Fibroblast of upper back skin (primary cell): ENCODE measurements around the gene GGN.
"Not testable (repeated sequence)": the region's sequence is repeated elsewhere in the genome, so short reads cannot be mapped to it uniquely, and the experiment has no call there.

Experiments
- DNase-seq: peaks from one replicate; pipeline ENCODE4 v3.0.0-alpha.2; 2013

GGN gene

DNA sequence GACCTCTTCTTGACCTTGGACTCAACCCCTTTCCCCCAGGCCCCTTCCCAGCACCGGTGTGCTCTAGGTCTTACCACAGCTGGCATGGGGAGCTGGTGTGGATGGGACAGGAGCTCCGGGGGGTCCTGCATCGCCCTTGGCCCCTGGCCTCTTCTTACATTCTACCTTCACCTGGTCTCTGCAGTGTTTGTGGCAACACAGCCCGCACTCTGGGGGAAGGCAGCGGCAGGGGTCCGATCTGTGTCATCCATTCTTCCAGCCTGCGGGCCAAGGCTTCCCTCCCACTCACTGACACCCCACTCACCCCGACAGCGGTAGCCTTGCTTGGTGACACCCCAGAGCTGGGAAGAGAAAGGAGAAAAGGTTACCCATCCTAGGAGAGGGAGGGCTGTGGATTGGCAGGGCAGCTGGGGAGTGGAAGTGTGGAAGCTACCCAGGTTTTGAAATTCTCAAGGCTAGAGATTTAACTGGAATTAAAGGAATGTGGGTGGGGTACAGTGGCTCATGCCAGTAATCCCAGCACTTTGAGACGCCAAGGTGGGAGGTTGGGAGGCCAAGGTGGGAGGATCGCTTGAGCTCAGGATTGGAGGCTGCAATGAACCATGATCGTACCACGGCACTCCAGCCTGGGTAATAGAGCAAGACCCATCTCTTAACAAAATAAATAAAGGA is 23.3 kb upstream of the GGN start:
- no peak for DNase-seq

DNA sequence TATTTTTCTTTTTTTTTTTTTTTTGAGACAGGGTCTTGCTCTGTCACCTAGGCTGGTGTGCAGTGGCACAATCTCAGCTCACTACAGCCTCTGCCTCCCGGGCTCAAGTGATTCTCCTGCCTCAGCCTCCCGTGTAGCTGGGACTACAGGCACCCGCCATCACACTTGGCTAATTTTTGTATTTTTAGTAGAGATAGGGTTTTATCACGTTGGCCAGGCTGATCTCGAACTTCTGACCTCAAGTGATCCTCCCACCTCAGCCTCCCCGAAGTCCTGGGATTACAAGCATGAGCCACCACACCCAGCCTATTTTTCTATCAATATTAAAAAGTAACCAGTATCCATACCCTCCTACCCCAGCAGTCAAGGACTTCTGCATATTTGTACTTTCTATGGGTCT is 22.6 kb upstream of the GGN start:
- not testable (repeated sequence) for DNase-seq

DNA sequence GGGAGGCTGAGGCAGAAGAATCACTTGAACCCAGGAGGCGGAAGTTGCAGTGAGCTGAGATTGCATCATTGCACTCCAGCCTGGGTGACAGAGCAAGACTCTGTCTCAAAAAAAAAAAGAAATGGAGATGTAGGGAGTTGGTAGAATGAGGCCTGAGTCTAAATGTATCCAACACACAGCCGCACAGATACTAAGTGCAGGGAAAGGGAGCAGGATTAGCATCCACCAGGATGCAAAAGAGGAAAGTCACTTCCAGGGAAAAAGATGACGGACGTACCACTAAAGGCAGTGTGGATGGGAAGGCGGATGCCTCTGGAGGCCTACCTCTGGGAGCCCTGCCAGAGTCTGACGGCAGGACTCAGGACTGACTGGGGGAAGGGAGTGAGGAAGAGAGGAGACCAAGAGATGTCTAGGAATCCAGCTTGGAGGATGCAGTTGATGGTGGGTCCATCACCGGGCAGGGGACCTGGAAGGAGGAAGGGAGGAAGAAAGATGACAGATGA is 21.8 kb upstream of the GGN start:
- peak; percentile 70 for DNase-seq

DNA sequence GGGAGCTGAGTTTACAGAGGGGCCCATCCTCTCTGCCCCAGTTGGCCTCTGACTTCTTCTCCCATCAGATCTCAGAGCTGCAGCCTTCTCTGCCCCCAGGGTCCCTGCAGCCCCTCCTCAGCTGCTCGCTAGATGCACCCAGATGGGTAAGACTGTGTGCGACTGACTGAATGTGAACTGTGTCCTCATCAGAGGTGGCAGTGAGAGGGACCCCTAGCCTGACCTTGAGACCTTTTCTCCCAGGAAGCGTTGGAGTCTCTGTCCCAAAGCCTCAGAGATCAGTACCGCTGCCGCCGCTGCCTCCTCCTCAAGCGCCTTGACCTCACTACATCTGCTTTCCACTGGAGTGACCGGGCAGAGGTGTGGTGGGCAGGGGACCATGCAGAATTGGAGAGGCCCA is 17.4 kb upstream of the GGN start:
- no peak for DNase-seq

DNA sequence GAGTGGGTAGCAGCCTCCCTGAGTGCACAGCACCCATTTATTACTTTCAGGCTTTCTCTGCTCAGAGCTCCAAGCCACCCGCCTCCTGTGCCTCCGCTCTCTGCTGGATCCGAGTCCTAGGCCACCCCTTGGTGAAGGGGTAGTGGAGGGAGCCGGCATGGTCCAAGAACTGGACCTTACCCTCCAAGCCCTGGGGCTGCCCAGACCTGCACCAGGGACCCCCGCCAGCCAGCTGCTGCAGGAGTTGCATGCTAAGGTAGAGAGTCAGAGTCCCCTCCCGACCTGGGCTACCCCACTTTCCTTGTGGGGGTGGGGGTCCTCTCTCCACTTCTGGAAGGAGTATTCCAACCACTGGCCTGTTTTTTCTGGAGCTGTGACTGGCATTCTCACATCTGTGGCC is 17.0 kb upstream of the GGN start:
- DNase-seq, result no peak

DNA sequence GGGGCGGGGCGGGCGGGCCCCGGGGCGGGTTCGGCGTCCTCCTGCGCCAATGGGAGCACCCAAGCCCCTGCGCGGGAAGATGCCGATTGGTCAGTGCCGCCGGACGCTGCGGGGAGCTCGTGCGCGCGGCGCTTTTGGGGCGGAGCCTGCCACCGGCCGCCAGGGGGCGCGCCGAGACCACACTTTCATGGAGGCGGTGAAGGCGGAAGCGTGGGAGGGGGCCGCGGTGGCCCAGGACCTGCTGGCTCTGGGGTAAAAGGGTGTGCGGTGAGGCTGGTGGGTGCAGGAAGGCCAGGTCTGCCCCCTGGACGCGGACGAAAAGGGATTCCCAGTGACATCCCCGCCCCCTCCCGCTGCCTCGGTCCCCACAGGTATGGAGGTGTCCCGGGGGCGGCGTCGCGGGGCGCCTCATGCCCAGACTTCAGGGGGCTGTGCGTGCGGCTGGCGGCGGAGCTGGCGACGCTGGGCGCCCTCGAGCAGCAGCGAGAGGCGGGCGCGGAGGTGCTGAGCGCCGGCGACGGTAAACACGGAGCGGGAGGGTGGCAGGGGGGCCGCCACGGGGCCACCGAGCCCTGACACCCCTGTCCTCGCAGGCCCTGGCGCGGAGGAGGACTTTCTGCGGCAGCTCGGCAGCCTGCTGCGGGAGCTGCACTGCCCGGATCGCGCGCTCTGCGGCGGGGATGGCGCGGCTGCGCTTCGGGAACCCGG is 15.3 kb upstream of the GGN start, which contains the start of gene FAM98C:
TSS of gene FAM98C (plus strand) at position 127 of the 708 bp plus-strand sequence. CDS start at position 188, 61 bp downstream.
- DNase-seq, result peak; percentile 96

DNA sequence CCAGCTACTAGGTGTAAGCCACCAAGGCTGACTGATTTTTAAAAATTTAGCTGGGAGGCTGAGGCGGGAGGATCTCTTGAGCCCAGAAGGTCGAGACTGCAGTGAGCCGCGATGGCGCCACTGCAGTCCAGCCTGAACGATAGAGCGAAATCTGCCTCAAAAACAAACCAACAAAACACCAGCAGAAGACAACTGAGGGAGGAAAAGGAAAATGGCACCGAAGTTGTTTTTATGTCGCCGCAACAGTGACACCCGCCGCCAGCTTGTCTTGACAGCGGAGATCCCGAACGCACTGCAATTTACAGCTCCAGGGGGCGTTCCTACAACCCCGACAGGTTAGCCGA is 14.8 kb upstream of the GGN start:
- DNase-seq, result no peak

DNA sequence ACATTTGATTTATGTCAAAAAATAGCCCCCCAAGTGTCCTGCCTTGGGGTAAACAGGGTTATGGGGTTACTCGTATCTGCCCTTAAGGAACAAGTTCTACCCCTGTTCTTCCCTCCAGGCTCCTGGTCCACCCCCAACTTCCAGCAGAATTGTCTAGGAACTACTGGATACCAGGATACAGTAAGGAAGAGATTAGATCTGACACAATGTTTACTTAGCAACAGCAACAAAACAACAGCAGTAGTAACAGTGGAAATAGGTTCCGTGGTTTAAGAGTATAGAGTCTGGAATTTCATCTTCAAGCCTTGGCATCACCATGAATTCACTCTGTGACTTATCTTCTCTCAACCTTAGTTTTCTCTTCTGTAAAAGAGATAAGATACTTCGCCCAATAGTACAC is 13.3 kb upstream of the GGN start:
- DNase-seq, result no peak

DNA sequence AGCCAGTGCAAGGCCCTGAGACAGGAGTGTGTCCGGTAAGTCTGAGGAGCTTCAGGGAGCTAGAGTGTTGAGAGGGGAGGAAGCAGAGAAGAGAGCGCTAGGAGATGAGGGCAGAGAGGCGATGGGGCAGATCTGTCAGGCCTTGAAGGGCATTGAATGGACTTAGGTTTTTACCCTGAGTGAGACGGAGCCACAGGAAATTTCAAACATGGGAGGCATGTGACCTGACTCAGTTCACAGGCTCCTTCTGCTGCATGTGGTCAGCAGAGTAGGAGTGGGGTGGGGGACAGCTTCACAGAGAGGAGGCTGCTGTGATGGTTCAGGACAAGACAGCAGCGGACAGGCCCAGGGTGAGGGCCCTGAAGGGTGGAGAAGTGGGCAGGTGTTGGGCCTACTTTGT is 12.5 kb upstream of the GGN start:
- DNase-seq, result no peak

DNA sequence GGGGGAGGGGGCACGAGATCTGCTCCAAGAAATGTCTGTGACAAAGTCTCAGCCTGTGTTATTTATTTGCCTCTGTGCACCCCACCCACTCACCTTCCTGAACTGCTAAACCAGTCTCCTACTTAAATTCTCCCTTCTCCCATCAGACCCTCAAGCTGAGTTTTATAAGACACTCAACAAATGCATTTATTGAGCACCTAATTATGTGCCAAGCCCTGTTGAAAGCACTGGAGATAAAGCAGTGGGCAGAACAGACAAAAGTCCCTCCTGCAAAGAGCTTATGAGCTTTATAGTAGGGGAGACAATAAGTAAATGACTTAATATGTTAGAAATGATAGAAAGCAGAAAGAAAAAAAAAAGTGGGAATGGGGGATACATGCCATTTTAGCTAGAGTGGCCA is 11.7 kb upstream of the GGN start:
- no peak for DNase-seq

DNA sequence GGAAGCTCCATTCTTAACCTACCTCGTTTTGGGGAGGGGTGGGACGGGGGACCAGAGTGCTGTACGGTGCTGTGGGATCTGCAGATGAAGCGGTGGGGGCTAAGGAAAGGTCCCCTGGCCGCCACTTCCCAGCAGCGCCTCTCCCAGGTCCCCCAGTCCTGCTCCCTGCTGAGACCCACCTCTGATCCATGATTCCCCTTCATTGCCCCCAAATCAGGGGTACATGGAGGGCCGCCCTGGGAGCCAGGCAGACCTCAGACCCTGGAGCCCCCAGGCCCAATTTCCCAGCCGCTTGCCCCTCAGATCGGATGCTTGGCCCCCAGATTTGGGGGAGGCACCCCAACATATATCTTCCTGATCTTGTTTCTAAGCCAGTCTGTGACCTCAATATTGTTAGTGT is 11.2 kb upstream of the GGN start:
- DNase-seq, result no peak

DNA sequence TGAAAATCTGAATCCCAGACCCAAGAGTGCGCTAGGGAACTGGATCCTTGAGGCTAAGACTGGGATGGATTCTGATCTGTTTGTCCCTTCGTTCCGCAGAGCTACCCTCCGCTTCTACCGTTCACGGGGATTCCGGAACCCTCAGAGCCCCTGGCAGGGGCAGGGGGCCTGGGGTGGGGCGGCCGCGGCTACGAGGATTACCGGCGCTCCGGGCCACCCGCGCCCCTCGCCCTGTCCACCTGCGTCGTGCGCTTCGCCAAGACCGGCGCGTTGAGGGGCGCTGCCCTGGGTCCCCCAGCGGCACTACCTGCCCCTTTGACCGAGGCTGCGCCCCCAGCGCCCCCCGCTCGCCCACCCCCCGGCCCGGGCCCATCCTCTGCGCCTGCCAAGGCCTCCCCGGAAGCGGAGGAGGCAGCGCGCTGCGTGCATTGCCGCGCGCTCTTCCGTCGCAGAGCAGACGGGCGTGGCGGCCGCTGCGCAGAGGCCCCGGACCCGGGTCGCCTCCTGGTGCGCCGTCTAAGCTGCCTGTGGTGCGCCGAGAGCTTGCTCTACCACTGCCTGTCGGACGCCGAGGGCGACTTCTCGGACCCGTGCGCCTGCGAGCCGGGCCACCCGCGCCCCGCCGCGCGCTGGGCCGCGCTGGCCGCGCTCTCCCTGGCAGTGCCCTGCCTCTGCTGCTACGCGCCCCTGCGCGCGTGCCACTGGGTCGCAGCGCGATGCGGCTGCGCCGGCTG is 7.7 kb upstream of the GGN start:
- no peak for DNase-seq

DNA sequence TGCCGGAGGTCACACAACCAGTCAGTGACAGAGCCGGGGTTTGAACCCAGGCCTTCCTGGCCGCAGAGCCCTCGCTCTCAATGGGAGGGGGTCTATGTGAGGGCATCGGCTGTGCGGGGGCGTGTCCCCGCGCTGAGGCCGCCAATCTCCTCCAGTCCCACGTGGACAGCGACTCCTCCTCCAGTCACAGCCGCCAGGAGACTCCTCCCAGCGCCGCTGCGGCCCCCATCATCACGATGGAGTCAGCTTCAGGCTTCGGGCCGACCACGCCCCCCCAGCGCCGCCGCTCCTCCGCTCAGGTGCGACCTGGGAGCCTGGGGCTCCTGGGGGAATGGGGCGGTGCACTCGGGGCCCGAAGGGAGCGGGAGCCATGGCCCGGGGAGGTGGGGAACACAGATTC is 6.7 kb upstream of the GGN start:
- DNase-seq, result peak; percentile 58

DNA sequence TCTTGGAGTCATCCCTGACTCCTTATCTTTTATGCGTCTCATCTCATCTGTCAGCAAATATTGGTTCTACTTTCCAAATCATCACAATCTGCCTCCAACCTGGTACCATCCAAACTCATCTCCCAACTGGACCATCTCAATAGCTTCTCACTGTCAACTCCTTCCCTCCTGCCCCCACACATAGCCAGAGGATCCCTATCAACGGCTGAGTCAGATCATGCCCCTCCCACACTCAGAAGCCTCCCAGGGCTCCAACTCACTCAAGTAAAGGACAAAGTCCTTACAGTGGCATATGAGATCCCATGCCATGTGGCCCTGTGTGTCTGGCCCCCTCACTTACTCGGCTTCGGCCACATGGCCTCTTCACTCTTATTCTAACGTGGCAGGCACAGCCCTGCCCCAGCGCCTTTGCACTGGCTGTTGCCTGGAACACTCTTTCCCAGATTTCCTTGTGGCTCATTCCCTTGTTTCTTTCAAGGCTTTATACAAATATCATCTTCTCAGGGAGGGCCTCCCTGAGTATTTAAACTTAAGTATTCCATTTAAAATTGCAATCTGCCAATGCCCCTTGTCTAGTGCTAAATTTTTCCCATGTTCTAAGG is 5.0 kb upstream of the GGN start:
- peak; percentile 39 for DNase-seq

DNA sequence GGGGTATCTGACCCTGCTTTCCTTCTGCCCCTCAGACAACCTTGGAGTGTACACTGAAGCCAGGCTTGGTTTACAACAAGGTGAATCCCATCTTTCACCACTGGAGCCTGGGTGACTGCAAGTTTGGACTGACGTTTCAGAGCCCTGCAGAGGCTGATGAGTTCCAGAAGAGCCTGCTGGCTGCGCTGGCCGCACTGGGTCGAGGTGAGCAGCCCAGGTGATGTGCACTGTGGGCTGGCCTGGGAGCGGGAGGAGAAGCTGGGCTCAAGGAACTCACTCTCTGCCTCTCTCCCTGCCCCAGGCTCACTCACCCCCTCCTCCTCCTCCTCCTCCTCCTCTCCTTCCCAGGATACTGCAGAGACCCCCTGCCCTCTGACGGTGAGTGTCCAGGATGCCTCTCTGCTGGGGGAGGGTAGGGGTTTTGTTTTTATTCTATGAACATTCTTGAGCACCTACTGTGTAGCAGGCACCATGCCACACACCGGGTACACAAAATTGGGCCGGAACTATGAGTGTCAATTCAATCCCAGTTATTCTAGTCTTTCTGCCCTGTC is 4.2 kb upstream of the GGN start:
- no peak for DNase-seq

DNA sequence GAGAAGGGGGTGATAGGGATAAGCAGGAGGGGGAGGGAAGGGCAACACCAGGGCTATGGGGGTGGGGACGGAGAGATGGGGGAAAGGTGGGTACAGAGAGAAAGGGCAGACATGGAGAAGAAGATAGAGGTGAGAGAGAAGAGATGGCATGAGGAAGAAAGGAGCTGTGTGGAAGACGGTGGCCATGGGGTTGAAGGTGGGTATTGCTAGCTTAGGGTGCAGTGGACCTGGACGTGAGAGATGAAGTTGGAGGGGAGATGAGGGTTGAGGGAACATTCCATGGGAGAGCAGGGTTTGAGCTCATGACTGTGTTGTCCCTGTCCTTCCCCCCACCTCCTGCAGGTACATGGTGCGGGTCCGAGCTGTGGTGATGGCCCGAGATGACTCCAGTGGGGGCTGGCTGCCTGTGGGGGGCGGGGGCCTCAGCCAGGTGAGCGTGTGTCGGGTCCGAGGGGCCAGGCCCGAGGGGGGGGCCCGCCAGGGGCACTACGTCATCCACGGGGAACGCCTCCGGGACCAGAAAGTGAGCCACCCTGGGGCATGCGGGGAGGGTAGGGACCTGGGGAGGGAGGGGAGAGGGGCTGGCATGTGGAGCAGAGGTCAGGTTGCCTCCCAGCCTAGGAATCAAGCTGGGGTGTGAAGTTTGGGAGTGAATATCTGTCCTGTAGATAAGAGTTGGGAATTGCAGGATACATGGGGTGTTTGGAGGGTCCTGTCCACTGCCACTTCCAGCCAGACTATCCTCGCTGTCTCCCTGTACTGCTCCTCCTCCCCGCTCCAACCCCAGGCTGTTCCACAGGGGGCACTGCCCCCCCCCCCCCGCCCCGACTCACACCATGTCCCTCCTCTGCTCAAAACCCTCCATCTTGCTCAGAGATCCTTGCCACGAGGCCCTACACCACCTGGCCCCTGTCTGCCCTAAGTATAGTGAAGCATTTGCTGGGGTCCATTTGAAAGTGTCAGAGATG is 2.4 kb upstream of the GGN start:
- no peak for DNase-seq

DNA sequence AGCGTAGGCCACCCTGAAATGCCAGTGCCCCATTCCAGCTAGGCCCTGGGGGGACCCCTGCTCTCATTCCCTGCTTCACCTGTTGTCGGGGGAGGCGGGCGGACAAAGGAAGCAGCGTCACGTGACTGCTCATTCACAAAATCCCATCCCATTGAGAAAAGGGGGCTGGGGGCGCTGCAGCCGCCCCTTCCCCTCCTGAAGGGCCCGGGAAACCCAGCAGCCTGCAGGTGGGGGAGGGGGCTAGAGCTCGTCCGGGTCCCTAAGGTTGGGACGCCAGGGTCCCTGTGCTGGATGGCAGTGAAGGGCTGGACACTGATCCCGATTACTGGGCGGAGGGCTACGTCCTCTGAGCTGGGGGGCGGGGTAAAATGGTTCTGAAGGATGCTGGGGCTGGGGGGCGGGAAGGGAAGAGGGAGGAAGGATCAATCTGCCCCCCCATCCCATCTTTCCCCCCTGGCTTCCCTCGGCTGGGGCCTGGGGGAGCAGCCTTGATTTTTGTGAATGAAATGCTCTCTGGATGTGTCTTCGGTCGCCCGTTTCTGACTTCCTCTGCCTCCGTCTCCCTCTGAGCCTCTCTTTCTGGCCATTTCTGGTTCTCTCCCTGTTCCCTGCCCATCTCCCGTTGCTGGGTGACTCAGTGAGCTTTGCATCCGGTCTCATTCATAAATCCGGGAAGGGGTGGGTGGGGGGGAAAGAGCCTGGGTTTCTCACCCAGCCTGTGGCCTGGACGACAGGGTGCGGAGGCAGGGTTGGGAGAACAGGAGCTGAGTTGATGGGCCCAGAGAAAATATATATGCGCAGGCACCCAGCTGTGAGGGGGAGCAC is 1.5 kb upstream of the GGN start:
- peak; percentile 80 for DNase-seq

DNA sequence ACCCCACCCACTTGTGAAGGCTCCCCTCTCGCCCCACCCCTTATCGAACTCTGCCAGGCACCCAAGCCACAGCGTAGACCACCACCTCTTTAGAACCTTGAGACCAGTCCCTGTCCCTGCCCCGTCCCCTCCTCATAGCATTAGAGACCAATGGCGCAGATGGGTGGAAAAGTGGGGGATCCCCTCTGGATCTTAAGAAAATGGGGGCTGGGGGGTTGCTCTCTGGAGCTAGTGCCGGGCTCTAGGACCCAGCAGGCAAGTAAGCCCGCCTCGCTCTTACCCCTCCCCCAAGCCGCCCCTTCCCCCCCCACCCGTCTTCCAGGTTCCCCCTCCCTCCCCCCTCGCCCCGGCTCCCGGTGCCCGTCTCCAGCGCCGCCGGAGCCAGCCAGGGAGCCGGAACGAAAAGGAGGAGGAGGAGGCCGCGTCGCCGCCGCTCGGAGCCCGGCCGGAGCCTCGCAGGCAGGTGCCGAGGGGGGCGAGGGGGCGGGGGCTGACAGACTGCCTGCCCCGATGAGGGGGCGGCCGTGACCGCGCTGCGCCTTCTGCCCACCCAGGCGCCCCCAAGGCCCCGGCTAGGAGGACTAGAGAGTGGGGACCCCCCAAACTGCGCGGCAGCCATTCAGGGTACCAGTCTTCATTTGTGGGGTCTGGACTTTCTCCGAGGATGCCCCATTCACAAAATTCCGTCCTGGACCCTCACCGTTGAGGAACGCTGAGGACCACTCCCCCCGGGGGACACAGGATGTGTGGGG is 691 bp upstream of the GGN start, which contains the start of gene SPRED3:
TSS of gene SPRED3 (plus strand) at position 349 of the 752 bp plus-strand sequence. CDS start 1,606 bp downstream, outside the sequence.
- peak; percentile 59 for DNase-seq

DNA sequence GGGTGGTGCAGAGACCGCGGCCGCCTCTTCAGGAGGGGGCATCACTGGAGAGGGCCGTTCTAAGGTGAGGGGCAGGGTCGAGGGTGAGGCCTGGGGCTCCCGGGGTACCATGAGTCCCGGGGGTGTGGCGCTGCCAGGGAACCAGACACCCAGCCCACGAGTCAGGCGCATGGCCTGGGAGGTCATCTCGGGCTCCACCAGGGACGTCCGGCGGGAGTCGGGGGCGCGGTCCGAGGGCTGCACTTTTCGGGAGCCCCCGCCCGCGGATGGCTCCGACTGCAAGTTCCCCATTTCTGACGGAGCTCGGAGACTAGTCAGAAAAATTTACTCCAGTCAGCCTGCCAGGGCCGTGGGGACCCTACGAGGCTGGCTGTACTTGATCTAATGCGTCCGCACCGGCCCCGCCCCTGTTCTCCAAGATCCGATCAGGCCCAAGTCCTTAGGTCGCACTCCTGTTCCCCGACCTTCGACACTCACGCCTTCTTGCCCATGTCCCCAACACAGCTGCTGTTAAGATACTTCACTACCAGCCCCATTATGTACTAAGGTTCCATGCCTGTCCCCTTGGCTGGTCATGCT is 774 bp downstream of the GGN start:
- no peak for DNase-seq
